Adipocyte (in vitro differentiated cells): ENCODE results near the gene CKAP5.

Experiments
- DNase-seq: peaks from one replicate; pipeline ENCODE4 v3.0.0-alpha.2; 2015; ENCODE audit warnings: low read depth
- H3K27me3 ChIP-seq: replicated peaks from 2 replicates; pipeline ENCODE4 v1.7.0; 2013; ENCODE audit warnings: mild to moderate bottlenecking, low read length, moderate library complexity; ENCODE audit not compliant: control insufficient read depth, insufficient read depth
- H3K36me3 ChIP-seq: 2 replicates; pipeline ENCODE4 v1.7.0; 2013; ENCODE audit warnings: low read length, mild to moderate bottlenecking, moderate library complexity; ENCODE audit not compliant: control insufficient read depth, insufficient read depth, severe bottlenecking
- H3K4me1 ChIP-seq: 2 replicates; pipeline ENCODE4 v1.7.0; 2013; ENCODE audit warnings: mild to moderate bottlenecking, low read length, moderate library complexity; ENCODE audit not compliant: control insufficient read depth, insufficient read depth
- H3K4me3 ChIP-seq: 2 replicates; pipeline ENCODE4 v1.7.0; 2013; ENCODE audit warnings: mild to moderate bottlenecking, low read length, moderate library complexity
- H3K9ac ChIP-seq: 2 replicates; pipeline ENCODE4 v1.7.0; 2013; ENCODE audit warnings: mild to moderate bottlenecking, low read length, moderate library complexity
- H3K9me3 ChIP-seq: 2 replicates; pipeline ENCODE4 v1.7.0; 2013; ENCODE audit warnings: mild to moderate bottlenecking, low read length, moderate library complexity; ENCODE audit not compliant: control insufficient read depth

CKAP5 gene

GRCh38 chr11:46766656-46767055 is 79.4 kb downstream of the CKAP5 start:
- no peaks in the 10 kb centered on the region for H3K27me3 ChIP-seq
- no peak for DNase-seq
- no peaks in the 10 kb centered on the region for H3K4me1 ChIP-seq
- no peaks in the 10 kb centered on the region for H3K9me3 ChIP-seq
- no peak overlapping the region for H3K9ac ChIP-seq
- H3K36me3 ChIP-seq: peaks cover 79% of the 10 kb centered on the region
- H3K4me3 ChIP-seq: no peak overlapping the region

GRCh38 chr11:46762248-46762647 is 83.8 kb downstream of the CKAP5 start:
- Histone ChIP-seq H3K4me3 (no peak overlapping the region), H3K36me3 (peaks cover 85% of the 10 kb centered on the region), H3K27me3 (no peaks in the 10 kb centered on the region)

DNA sequence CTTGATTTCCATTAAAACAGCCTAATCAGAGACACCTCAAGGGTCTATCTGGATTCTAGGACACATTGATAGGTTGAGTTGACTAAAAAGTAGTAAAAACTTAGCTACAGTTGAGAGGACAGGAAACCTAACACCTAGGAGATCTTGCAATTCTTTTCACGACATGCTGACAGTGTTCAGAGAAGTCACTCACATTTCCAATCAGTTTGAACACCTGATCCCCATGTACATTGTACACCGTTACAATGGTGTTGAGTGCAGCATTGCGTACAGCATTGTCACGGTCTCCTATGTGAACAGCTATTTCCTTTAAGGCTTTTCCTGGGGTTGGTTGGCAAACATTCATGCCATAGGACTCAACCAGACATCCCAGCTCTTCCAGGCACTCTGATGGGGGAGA is 84.3 kb downstream of the CKAP5 start:
- DNase-seq: no peak
- Histone ChIP-seq H3K9me3 (no peaks in the 10 kb centered on the region), H3K4me1 (no peaks in the 10 kb centered on the region), H3K9ac (no peak overlapping the region), H3K27me3 (no peaks in the 10 kb centered on the region), H3K36me3 (peaks cover 83% of the 10 kb centered on the region), H3K4me3 (no peak overlapping the region)

More at GRCh38 chr11:46762248-46762647, 83.8 kb downstream of the CKAP5 start:
- Histone ChIP-seq H3K4me1 (no peaks in the 10 kb centered on the region), H3K9ac (no peak overlapping the region), H3K9me3 (no peaks in the 10 kb centered on the region)
- DNase-seq: no peak

DNA sequence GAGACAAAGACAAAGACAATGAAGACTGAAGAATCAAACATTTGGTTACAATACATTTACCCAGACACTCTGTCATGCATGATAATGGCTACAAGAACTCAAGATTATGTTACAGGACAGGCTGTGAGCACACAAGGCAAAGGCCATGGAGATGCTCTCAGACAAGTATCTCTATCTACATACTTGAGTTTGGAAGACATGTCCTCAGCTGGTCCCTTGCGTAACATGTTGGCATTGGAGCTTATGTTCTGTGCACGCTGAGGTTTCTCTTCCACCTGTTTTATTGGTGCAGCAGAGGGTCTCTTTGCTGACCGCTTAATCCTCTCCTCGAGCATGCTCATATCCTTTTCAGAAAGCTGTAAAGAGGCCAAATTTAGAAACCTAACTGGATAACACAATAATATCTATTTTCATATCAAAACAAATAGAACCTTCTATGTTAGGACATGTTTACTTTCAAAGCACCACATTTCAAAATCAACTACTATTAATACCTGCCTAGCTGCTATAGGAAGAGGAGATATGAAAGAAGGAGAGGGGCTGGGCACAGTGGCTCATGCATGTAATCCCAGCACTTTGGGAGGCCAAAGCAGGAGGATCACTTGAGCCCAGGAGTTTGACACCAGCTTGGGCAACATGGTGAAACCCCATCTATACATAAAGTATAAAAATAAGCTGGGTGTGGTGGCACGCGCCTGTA is 85.5 kb downstream of the CKAP5 start:
- no peaks in the 10 kb centered on the region for H3K4me1 ChIP-seq
- H3K9ac ChIP-seq: no peak overlapping the region
- H3K4me3 ChIP-seq: no peak overlapping the region
- no peak for DNase-seq
- H3K27me3 ChIP-seq: no peaks in the 10 kb centered on the region
- H3K36me3 ChIP-seq: peaks cover 80% of the 10 kb centered on the region
- H3K9me3 ChIP-seq: no peaks in the 10 kb centered on the region

- Histone ChIP-seq H3K4me1 (no peaks in the 10 kb centered on the region), H3K36me3 (peaks cover 79% of the 10 kb centered on the region), H3K9ac (no peak overlapping the region), H3K27me3 (no peaks in the 10 kb centered on the region), H3K4me3 (no peak overlapping the region), H3K9me3 (no peaks in the 10 kb centered on the region)
- DNase-seq: no peak
Measured at GRCh38 chr11:46759196-46759595, 86.9 kb downstream of the CKAP5 start.

- Histone ChIP-seq H3K36me3 (peaks cover 73% of the 10 kb centered on the region), H3K27me3 (no peaks in the 10 kb centered on the region)
- no peak for DNase-seq
Measured at GRCh38 chr11:46755962-46756361, 90.1 kb downstream of the CKAP5 start.

DNA sequence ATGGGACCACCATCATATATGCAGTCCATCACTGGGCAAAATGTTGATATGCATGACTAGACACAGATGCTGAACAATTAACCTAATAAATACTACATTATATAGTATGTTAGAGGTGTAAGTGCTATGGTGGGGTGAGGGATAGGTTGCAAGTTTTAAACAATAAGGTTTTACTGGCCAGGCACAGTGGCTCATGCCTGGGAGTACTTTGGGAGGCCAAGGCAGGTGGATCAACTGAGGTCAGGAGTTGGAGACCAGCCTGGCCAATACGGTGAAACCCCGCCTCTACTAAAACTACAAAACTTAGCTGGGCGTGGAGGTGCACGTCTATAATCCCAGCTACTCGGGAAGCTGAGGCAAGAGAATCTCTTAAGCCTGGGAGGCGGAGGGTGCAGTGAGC is 98.9 kb downstream of the CKAP5 start:
- Histone ChIP-seq H3K36me3 (peaks cover 83% of the 10 kb centered on the region), H3K9ac (no peak overlapping the region), H3K4me1 (peaks cover 3% of the 10 kb centered on the region), H3K27me3 (no peaks in the 10 kb centered on the region), H3K4me3 (no peak overlapping the region), H3K9me3 (no peaks in the 10 kb centered on the region)
- DNase-seq: no peak

More at GRCh38 chr11:46755962-46756361, 90.1 kb downstream of the CKAP5 start:
- Histone ChIP-seq H3K4me3 (no peak overlapping the region), H3K4me1 (no peaks in the 10 kb centered on the region), H3K9ac (no peak overlapping the region), H3K9me3 (no peaks in the 10 kb centered on the region)

DNA sequence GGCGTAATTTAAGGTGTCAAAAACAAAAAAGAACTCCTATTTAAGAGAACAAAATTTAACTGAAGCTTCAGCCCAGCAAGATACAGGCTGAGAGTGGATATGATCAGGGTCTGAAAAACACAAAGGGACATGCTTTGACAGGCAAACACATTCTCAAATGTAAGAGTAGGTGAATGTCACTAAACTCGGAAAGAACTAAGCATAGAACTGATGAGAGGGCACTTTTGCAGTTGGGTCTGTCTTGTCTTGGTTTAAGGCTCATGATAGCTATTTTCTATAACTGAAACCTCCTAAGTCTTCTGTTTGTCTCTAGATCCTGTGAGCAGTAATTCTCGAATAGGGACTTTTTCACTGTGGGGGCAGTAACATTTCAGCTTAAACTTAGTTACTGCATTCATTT is 100.1 kb downstream of the CKAP5 start:
- no peak for DNase-seq
- peaks cover 10% of the 10 kb centered on the region for H3K4me1 ChIP-seq
- no peaks in the 10 kb centered on the region for H3K9me3 ChIP-seq
- H3K9ac ChIP-seq: no peak overlapping the region
- H3K4me3 ChIP-seq: no peak overlapping the region
- peaks cover 85% of the 10 kb centered on the region for H3K36me3 ChIP-seq
- H3K27me3 ChIP-seq: no peaks in the 10 kb centered on the region

DNA sequence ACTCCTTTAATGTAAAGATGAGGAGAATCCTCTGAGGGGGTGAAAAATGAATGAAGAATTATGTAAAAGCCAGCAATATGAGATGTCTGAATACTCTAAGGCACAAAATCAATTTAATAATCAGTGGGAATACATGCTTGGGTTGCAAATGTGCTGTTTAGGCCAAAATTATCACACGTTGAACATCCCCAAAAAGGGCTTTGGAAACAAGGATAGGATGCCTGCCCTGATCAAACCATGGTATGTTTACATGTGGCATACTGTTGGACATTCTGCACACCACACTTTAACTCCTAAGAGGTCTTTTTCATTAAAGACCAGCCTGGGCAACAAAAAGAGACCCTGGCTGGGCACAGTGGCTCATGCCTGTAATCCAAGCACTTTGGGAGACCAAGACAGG is 100.8 kb downstream of the CKAP5 start:
- peaks cover 81% of the 10 kb centered on the region for H3K36me3 ChIP-seq

GRCh38 chr11:46743693-46744339 is 102.3 kb downstream of the CKAP5 start:
- DNase-seq: no peak
- Histone ChIP-seq H3K4me3 (no peak overlapping the region), H3K27me3 (no peaks in the 10 kb centered on the region), H3K9ac (no peak overlapping the region), H3K36me3 (peaks cover 72% of the 10 kb centered on the region), H3K9me3 (no peaks in the 10 kb centered on the region), H3K4me1 (peaks cover 10% of the 10 kb centered on the region)

More for the DNA sequence above, 100.8 kb downstream of the CKAP5 start:
- H3K9me3 ChIP-seq: no peaks in the 10 kb centered on the region
- peaks cover 10% of the 10 kb centered on the region for H3K4me1 ChIP-seq
- no peaks in the 10 kb centered on the region for H3K27me3 ChIP-seq
- no peak for DNase-seq
- H3K4me3 ChIP-seq: no peak overlapping the region
- no peak overlapping the region for H3K9ac ChIP-seq

- DNase-seq: no peak
- H3K9me3 ChIP-seq: no peaks in the 10 kb centered on the region
- H3K9ac ChIP-seq: no peak overlapping the region
- no peaks in the 10 kb centered on the region for H3K27me3 ChIP-seq
- H3K36me3 ChIP-seq: peaks cover 69% of the 10 kb centered on the region
- H3K4me3 ChIP-seq: no peak overlapping the region
- peaks cover 10% of the 10 kb centered on the region for H3K4me1 ChIP-seq
Measured at GRCh38 chr11:46743043-46743442, 103.0 kb downstream of the CKAP5 start.
